Chondrocyte (in vitro differentiated cells): ENCODE results near the gene GUCY1A2. TPM values are rescaled to one million over a fixed set of nuclear protein-coding genes. Genes with fewer than 3 reads are reported as not detected.

Experiments used
- DNase-seq: peaks from one replicate; pipeline ENCODE4 v3.0.0; 2021; ENCODE audit warnings: mixed read lengths, low spot score
- H3K27ac Mint-ChIP-seq: one replicate; pipeline ENCODE4 v1.8.0; 2021; ENCODE audit warnings: mild to moderate bottlenecking, moderate library complexity, mixed read lengths; ENCODE audit not compliant: unreplicated experiment
- H3K27me3 Mint-ChIP-seq: 2 replicates; pipeline ENCODE4 v1.8.0; 2021; ENCODE audit warnings: low read depth, mixed read lengths
- H3K36me3 Mint-ChIP-seq: 2 replicates; pipeline ENCODE4 v1.8.0; 2021; ENCODE audit warnings: low read depth, mixed read lengths
- H3K4me1 Mint-ChIP-seq: 2 replicates; pipeline ENCODE4 v1.8.0; 2021; ENCODE audit warnings: low read depth, mild to moderate bottlenecking, mixed read lengths
- H3K4me3 Mint-ChIP-seq: one replicate; pipeline ENCODE4 v1.8.0; 2021; ENCODE audit warnings: mild to moderate bottlenecking, moderate library complexity, mixed read lengths; ENCODE audit not compliant: unreplicated experiment
- H3K9me3 Mint-ChIP-seq: 2 replicates; pipeline ENCODE4 v1.8.0; 2021; ENCODE audit warnings: low read depth, mixed read lengths
- total RNA-seq: library from RNA; stranded (reverse); gene quantifications from 3 replicates; pipeline ENCODE4 v1.2.1, GENCODE V29; 2021
- TF ChIP-seq, protein P1 (sequence below): fragments of 200-600 bp; sonication (generic); IDR thresholded peaks from 2 replicates; pipeline ENCODE4 v1.5.0; 2021; ENCODE audit warnings: antibody characterized with exemption, mild to moderate bottlenecking, moderate library complexity

GUCY1A2 gene
- total RNA-seq, 1 donor from 2014 or later, result 17.4 TPM

DNA sequence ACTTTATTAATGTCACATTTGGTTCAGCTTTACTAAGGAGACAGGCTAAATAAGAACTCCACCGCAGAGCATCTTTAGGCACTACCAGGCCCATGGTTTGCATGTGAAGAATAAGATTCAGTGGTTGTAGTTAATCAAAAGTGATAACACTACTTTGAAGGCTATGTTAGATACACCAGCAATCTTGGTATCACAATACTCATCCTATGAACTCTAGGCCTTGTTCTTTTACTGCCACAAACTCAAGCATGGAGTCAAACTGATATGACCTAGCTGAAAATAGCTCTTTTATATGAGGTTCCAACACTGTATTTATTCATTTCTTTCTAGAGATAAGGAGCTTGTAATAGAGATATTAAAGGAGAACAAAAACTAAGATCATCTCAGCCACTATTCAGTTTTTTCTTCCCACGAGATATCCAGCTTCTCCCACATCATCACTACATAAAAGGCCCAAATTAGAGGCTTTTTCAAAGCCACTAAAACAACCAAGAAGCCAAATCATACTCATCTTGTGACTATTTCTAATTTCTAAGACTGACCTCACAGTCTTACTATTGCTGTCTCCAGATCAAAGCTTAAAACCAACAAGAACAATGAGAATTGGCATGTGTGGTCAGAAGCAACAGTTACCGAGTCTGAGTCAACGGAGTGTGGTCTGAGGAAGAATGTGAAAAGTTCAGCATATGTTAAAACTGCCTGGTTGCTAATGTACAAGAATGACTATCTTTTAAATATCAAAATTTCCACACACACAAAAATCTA, 25.1 kb upstream of the GUCY1A2 start:
- TF ChIP-seq, protein P1, sequence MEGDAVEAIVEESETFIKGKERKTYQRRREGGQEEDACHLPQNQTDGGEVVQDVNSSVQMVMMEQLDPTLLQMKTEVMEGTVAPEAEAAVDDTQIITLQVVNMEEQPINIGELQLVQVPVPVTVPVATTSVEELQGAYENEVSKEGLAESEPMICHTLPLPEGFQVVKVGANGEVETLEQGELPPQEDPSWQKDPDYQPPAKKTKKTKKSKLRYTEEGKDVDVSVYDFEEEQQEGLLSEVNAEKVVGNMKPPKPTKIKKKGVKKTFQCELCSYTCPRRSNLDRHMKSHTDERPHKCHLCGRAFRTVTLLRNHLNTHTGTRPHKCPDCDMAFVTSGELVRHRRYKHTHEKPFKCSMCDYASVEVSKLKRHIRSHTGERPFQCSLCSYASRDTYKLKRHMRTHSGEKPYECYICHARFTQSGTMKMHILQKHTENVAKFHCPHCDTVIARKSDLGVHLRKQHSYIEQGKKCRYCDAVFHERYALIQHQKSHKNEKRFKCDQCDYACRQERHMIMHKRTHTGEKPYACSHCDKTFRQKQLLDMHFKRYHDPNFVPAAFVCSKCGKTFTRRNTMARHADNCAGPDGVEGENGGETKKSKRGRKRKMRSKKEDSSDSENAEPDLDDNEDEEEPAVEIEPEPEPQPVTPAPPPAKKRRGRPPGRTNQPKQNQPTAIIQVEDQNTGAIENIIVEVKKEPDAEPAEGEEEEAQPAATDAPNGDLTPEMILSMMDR, result no peak
- H3K4me3 Mint-ChIP-seq, result no peak overlapping the region
- DNase-seq, result no peak
- H3K9me3 Mint-ChIP-seq, result peaks cover 10% of the 10 kb centered on the region
- peaks cover 2% of the 10 kb centered on the region for H3K36me3 Mint-ChIP-seq
- H3K27me3 Mint-ChIP-seq, result peaks cover 4% of the 10 kb centered on the region
- H3K4me1 Mint-ChIP-seq, result peaks cover 18% of the 10 kb centered on the region
- H3K27ac Mint-ChIP-seq, result peak overlapping the region; percentile 74

DNA sequence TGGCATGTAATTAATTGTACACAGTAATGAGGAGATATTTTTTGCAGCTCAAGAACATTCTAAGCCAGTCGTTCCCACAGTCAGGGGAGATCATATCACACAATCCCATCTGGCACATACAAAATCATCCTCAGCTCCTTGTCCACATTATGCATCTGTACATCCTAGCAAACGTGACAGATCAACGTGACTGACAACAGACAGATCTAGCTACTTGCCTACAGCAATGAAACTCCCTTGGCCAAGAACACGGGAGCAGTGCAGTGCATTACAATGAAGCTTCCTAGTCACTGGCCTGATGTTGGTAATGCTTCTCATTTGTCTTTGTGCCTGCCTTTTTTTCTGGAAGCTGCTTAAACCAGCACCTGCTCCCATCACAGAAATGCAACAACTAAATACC, 24.5 kb upstream of the GUCY1A2 start:
- Mint-ChIP-seq H3K4me1 (peaks cover 18% of the 10 kb centered on the region), H3K36me3 (peaks cover 2% of the 10 kb centered on the region), H3K27me3 (peaks cover 6% of the 10 kb centered on the region), H3K27ac (no peak overlapping the region), H3K4me3 (no peak overlapping the region), H3K9me3 (peaks cover 10% of the 10 kb centered on the region)
- DNase-seq, result no peak
- TF ChIP-seq, protein P1, result no peak

DNA sequence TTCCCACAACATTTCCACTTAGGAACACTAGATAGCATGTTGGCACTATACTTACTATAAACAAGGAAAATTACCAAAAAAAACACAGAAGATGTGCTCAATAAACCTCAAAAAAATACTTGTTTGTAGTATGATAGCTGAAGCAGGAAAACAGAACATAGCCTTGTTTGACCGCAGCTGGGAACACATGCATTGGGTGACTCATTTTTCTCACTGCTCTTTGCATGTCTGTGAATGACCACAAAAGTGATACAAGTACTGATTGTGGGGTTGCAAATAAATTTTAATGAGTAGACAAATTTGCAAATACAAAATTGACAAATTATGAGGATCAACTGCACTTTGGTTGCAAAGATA, 22.8 kb upstream of the GUCY1A2 start:
- Mint-ChIP-seq H3K4me3 (no peak overlapping the region), H3K9me3 (peaks cover 10% of the 10 kb centered on the region), H3K4me1 (peaks cover 18% of the 10 kb centered on the region), H3K36me3 (peaks cover 2% of the 10 kb centered on the region), H3K27me3 (peaks cover 5% of the 10 kb centered on the region), H3K27ac (peak overlapping the region; percentile 59)
- TF ChIP-seq, protein P1, result no peak
- DNase-seq, result no peak

DNA sequence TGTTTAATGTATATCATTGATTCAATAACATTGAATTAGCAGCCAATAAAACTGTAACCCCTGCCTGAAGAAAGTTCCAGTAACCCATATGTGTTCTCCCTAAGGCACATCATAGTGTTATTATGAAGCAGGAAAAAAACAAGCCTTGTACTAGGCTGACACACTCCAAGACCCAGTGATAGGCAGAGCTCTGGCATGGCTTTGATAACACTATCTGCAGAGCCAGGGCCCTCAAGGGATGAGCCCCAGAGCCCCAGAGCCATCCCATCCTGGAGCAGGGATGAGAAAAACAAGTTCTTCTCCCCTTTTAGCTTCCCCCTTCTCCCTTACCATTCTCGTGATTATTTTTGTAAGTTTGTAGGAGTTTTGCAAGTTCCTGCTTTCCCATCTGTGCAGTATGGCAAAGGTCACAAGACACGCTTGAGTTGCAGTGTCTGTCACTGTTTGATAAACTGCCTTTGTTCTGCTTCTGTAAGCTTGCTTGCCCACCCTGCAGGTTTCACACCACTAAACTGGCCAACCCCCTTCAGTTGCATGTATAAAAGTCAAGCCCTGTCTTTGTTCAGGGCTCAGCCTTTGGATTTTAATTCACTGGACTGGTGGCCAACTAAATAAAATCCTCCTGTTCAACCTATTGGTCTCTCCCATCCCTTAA, 22.3 kb upstream of the GUCY1A2 start:
- no peak overlapping the region for H3K27ac Mint-ChIP-seq
- peaks cover 10% of the 10 kb centered on the region for H3K9me3 Mint-ChIP-seq
- TF ChIP-seq, protein P1, result no peak
- H3K4me1 Mint-ChIP-seq, result peaks cover 18% of the 10 kb centered on the region
- no peak overlapping the region for H3K4me3 Mint-ChIP-seq
- H3K27me3 Mint-ChIP-seq, result peaks cover 4% of the 10 kb centered on the region
- H3K36me3 Mint-ChIP-seq, result peaks cover 2% of the 10 kb centered on the region
- no peak for DNase-seq

DNA sequence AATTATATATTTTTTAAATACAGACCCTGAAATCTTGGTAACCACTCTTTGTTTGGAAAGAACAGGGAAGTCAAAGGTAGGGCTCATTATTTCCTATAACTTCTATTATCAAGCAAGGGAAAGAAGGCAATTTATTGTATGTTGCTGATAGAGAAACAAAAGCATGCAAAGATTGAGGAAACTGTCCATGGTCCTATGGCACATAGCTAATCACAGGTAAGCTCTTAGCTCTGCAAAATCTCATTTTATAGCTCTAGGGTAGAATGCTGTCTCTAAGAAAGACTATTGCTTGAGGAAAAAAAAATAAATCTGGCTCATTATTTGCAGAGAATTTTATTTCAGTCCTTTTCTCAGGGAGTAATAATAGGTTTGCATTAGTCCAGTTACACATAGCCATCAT, 7.4 kb upstream of the GUCY1A2 start:
- peaks cover 46% of the 10 kb centered on the region for H3K27me3 Mint-ChIP-seq
- TF ChIP-seq, protein P1, result no peak
- no peaks in the 10 kb centered on the region for H3K36me3 Mint-ChIP-seq
- no peak overlapping the region for H3K4me3 Mint-ChIP-seq
- H3K9me3 Mint-ChIP-seq, result no peaks in the 10 kb centered on the region
- no peak overlapping the region for H3K27ac Mint-ChIP-seq
- H3K4me1 Mint-ChIP-seq, result no peaks in the 10 kb centered on the region
- no peak for DNase-seq
